ENCODE measurements around the gene PCBP3.

DNA sequence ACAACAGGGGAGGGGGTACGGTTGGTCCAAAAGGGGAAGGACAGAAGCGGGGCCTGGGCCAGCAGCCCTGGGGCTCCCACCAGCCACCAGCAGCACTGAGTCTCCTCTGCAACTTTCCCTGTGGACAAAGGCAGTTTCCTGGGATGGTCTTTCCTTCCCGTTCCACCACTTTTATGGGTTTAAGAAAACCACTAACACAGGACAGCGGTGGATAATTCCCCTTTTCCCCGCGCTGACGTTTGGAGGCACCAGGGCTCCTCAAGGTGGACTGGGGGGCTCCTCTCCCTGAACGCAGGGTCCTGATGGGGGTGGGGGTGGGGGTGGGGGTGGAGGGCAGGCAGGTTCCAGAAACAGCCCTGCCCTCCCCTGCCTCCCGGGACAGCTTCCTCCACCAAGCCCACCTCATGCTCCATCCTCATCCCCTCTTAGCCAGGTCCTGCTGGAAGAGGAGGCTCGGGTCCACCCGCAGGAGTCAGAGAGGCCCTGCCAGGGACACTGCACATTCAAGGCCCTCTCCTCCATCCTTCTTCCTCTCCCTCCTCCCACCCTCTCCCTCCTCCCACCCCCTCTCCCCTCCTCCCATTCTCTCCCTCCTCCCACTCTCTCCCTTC lies 333.3 kb downstream of the PCBP3 start:
- no peak for TF ChIP-seq CBX5 (IDR thresholded peaks at IDR 0.05; ENCODE audit: low read depth, low read length)
- no peak for TF ChIP-seq SRF (IDR thresholded peaks at IDR 0.05; ENCODE audit: low read depth, low read length)
- TF ChIP-seq, protein P1, sequence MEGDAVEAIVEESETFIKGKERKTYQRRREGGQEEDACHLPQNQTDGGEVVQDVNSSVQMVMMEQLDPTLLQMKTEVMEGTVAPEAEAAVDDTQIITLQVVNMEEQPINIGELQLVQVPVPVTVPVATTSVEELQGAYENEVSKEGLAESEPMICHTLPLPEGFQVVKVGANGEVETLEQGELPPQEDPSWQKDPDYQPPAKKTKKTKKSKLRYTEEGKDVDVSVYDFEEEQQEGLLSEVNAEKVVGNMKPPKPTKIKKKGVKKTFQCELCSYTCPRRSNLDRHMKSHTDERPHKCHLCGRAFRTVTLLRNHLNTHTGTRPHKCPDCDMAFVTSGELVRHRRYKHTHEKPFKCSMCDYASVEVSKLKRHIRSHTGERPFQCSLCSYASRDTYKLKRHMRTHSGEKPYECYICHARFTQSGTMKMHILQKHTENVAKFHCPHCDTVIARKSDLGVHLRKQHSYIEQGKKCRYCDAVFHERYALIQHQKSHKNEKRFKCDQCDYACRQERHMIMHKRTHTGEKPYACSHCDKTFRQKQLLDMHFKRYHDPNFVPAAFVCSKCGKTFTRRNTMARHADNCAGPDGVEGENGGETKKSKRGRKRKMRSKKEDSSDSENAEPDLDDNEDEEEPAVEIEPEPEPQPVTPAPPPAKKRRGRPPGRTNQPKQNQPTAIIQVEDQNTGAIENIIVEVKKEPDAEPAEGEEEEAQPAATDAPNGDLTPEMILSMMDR (IDR thresholded peaks at IDR 0.05; ENCODE audit: control extremely low read depth in 1 of 3, insufficient read depth in 1 of 3, low read depth in 1 of 3, low read length in 3 of 3): no peak
- TF ChIP-seq, protein P2, sequence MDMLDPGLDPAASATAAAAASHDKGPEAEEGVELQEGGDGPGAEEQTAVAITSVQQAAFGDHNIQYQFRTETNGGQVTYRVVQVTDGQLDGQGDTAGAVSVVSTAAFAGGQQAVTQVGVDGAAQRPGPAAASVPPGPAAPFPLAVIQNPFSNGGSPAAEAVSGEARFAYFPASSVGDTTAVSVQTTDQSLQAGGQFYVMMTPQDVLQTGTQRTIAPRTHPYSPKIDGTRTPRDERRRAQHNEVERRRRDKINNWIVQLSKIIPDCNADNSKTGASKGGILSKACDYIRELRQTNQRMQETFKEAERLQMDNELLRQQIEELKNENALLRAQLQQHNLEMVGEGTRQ (IDR thresholded peaks at IDR 0.05; ENCODE audit: low read length): no peak
- TF ChIP-seq EZH2 (IDR thresholded peaks at IDR 0.05; ENCODE audit: low read depth, low read length, severe bottlenecking): no peak
- TF ChIP-seq TAF1 (IDR thresholded peaks at IDR 0.05; ENCODE audit: low read depth, low read length): no peak
- TF ChIP-seq GABPA (IDR thresholded peaks at IDR 0.05; ENCODE audit: borderline replicate concordance, insufficient read depth, low read length): no peak
- no peak for TF ChIP-seq POLR2A (IDR thresholded peaks at IDR 0.05; ENCODE audit: control extremely low read depth in 1 of 2, low read depth in 2 of 2, low read length in 2 of 2)
- TF ChIP-seq ASH2L (IDR thresholded peaks at IDR 0.05; ENCODE audit: low read length): no peak
